ENCODE data around the gene PEX11G. TPM values are rescaled to one million over a fixed set of nuclear protein-coding genes. Genes with fewer than 3 reads are reported as not detected.

Gene PEX11G
- total RNA-seq, 1 donor from 2014 or later, result 2.7 TPM

- Histone ChIP-seq H3K4me3 (no peak overlapping the region), H3K9me3 (no peaks in the 10 kb centered on the region), H3K4me1 (peaks cover 13% of the 10 kb centered on the region), H3K36me3 (no peaks in the 10 kb centered on the region), H3K27me3 (no peaks in the 10 kb centered on the region), H3K27ac (no peak overlapping the region)
- intact Hi-C loops (cut with DNase I), result no loop called here
- DNase-seq (ENCODE audit: extremely low spot score in 2 of 2), result no peak
- TF ChIP-seq POLR2A (IDR thresholded peaks at IDR 0.05), result no peak
- TF ChIP-seq POLR2AphosphoS5 (IDR thresholded peaks at IDR 0.05; ENCODE audit: insufficient read depth in 1 of 2, low read depth in 1 of 2), result no peak
- no peak for TF ChIP-seq CTCF (IDR thresholded peaks at IDR 0.05)
These were observed 60.9 kb downstream of the PEX11G start for GRCh38 chr19:7427944-7428343.

GRCh38 chr19:7426986-7427385 is 61.8 kb downstream of the PEX11G start:
- no peaks in the 10 kb centered on the region for H3K27me3 ChIP-seq
- DNase-seq (ENCODE audit: extremely low spot score in 2 of 2), result no peak
- H3K27ac ChIP-seq, result no peak overlapping the region
- peaks cover 13% of the 10 kb centered on the region for H3K4me1 ChIP-seq
- intact Hi-C loops (cut with DNase I), result no loop called here
- peaks cover 0 to 2% of the 10 kb centered on the region in 2 donors for H3K36me3 ChIP-seq
- H3K9me3 ChIP-seq, result no peaks in the 10 kb centered on the region
- H3K4me3 ChIP-seq, result no peak overlapping the region
- no peak for TF ChIP-seq POLR2A (IDR thresholded peaks at IDR 0.05)
- no peak for TF ChIP-seq POLR2AphosphoS5 (IDR thresholded peaks at IDR 0.05; ENCODE audit: insufficient read depth in 1 of 2, low read depth in 1 of 2)
- no peak for TF ChIP-seq CTCF (IDR thresholded peaks at IDR 0.05)

Other genes with a start within 250 kb of the PEX11G start
- gene INSR, start 194.6 kb downstream of the PEX11G start, total RNA-seq, result 86.7 TPM
- gene ARHGEF18, start 140.1 kb downstream of the PEX11G start, total RNA-seq, result 28.5 TPM
- gene ZNF358, start 27.1 kb upstream of the PEX11G start, total RNA-seq, result 87.4 TPM
- 20.4 TPM for gene MCOLN1, start 33.6 kb upstream of the PEX11G start, total RNA-seq
- gene PNPLA6, start 46.7 kb upstream of the PEX11G start, total RNA-seq, result 47.4 TPM
- 12.8 TPM for gene CAMSAP3, start 106.8 kb upstream of the PEX11G start, total RNA-seq
- 44.0 TPM for gene XAB2, start 140.5 kb upstream of the PEX11G start, total RNA-seq
- 16.7 TPM for gene PET100, start 140.8 kb upstream of the PEX11G start, total RNA-seq
- not detected for gene PCP2, start 144.7 kb upstream of the PEX11G start, total RNA-seq
- gene STXBP2, start 148.1 kb upstream of the PEX11G start, total RNA-seq, result 64.3 TPM
- gene RETN, start 180.0 kb upstream of the PEX11G start, total RNA-seq, result not detected
- not detected for gene MCEMP1, start 188.1 kb upstream of the PEX11G start, total RNA-seq
- gene TRAPPC5, start 191.8 kb upstream of the PEX11G start, total RNA-seq, result 87.2 TPM
- gene FCER2, start 213.1 kb upstream of the PEX11G start, total RNA-seq, result not detected
- gene CLEC4G, start 243.1 kb upstream of the PEX11G start, total RNA-seq, result 0.98 TPM

Measured in vagina (tissue), 2 donors.